ENCODE measurements around the gene ADCY7.

Gene ADCY7

DNA sequence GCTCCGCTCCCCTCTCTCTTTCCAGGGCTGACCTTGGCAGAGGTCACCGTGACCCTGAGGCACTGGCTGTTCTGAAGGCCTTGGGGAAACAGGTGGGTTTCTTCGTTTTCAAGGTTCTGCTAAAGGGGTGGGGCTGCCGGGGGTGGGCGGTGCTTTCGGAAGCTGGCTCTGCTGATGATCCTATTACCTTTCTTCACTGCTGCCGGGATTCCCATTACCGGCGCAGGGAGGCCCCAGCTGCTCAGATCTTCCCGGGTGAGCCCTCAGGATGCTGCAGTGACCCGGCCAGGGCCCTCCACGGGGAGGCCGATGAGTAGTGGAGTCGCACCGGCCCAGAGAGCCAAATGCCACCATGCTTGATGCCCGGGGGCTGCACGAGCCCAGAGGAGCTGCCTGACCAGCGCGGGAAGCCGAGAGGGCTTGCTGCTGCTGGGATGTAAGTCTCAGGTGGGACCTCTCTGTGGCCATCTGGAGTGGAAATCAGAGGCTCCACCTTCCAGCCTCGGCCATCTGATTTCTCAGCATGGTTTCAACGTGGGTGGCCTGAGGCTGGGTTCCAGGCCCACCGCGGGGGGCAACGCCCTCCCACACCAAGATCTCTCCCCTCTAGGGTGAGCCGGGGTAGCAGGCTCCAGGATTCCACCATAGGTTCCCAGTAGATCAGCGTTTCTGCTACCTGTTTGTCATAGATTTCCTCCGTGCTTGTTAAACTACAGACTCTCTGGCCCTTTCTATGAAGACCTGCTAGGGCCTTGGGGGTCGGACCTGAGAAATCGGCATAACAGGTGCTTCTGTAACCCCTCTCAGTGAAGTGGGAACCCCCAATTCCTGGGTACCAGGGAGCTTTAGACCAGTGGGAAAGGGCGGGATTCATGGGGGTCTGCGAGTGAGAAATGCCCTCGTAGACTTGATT, 21.6 kb upstream of the ADCY7 start:
- TF ChIP-seq, protein P1, sequence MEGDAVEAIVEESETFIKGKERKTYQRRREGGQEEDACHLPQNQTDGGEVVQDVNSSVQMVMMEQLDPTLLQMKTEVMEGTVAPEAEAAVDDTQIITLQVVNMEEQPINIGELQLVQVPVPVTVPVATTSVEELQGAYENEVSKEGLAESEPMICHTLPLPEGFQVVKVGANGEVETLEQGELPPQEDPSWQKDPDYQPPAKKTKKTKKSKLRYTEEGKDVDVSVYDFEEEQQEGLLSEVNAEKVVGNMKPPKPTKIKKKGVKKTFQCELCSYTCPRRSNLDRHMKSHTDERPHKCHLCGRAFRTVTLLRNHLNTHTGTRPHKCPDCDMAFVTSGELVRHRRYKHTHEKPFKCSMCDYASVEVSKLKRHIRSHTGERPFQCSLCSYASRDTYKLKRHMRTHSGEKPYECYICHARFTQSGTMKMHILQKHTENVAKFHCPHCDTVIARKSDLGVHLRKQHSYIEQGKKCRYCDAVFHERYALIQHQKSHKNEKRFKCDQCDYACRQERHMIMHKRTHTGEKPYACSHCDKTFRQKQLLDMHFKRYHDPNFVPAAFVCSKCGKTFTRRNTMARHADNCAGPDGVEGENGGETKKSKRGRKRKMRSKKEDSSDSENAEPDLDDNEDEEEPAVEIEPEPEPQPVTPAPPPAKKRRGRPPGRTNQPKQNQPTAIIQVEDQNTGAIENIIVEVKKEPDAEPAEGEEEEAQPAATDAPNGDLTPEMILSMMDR (IDR thresholded peaks at IDR 0.05; ENCODE audit: low read depth, low read length, missing control alignments) = no peak
- DNase-seq (ENCODE audit: extremely low read depth, low read depth) = no peak
- no peak overlapping the region for H3K4me3 ChIP-seq (replicated peaks; ENCODE audit: low read depth, low read length)

DNA sequence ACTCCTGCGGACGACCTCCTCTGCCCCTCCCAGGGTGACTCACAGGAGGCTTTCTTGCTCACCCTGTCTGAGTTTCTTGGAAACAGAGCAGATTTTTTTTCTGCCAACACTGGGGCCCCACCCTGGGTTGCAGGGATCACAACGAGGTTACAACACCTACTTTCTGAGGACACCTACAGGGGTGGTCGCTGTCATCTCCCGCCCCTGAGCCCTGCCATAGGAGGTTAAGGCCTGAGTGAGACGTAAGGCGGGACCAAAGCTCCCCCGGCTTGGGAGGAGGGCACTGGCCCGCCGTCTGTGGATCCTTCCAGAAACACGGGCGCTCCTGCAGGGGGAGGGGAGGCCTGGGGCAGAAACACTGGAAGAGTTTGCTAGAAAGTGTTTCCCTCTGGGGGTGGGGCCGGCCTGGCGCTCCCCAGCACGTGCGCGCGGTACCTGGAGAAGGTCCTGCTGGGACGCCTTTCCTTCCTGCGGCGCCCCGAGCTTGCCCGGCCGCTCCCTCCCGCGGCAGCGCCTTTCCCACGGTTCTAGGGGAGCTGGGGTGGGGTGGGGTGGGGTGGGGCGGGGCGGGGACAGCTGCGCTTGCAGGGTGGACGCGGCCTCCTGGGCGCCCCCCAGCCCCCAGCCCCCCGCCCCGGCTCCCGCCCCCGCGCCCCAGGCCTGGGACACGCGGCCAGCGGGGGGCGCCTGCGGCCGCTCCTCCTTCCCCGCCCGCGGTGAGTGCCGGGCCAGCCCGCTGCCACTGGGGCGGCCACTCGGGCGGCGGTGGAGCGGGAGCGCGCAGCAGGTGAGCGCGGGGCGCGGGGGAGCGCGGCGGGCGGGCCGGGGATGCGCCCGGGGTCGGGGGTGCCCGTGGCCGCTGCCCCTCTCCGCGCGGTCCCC, 20.7 kb upstream of the ADCY7 start:
- H3K4me3 ChIP-seq (replicated peaks; ENCODE audit: low read depth, low read length) = peak overlapping the region; percentile 52
- TF ChIP-seq, protein P1 (IDR thresholded peaks at IDR 0.05; ENCODE audit: low read depth, low read length, missing control alignments) = no peak
- DNase-seq (ENCODE audit: extremely low read depth, low read depth) = no peak

DNA sequence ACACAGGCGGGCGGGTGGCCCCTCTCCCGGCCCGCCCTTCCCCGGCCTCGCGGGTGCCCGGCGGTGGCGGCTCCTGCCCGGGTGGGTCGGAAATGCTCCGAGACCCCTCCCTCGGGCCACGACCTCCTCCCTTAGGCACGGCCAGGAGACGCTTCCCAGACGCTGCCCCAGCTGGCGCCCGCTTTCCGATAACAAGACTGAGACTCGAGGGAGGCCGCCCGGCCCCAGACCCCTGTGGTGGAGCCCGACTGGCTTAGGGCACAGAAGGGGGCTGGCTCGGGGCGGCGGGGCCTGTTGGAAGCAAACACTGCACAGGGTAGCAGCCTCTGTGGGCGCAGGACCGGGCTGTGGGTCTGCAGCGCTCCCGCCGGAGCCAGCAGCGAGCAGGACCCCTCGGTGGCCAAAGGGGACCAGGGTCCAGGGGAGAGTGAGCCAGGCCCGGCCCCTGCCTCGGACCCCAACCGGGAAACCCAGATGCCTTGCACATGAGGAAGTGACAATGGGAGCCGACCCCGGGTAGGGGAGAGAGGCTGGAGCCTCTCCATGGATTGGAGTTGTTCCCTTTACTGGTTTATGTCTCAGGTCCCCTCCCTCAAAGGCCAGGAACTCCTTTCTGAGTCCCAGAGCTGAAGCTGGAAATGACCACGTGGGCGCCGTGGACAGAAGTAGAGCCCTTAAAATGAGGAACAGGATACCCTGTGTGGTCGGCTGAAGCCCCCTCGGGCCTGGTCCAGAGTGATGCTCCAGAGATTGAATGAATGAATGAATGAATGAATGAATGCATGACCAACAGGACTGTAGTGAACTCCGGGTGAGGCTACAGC, 19.8 kb upstream of the ADCY7 start:
- TF ChIP-seq, protein P1 (IDR thresholded peaks at IDR 0.05; ENCODE audit: low read depth, low read length, missing control alignments) = no peak
- DNase-seq (ENCODE audit: extremely low read depth, low read depth) = no peak
- peak overlapping the region; percentile 52 for H3K4me3 ChIP-seq (replicated peaks; ENCODE audit: low read depth, low read length)

DNA sequence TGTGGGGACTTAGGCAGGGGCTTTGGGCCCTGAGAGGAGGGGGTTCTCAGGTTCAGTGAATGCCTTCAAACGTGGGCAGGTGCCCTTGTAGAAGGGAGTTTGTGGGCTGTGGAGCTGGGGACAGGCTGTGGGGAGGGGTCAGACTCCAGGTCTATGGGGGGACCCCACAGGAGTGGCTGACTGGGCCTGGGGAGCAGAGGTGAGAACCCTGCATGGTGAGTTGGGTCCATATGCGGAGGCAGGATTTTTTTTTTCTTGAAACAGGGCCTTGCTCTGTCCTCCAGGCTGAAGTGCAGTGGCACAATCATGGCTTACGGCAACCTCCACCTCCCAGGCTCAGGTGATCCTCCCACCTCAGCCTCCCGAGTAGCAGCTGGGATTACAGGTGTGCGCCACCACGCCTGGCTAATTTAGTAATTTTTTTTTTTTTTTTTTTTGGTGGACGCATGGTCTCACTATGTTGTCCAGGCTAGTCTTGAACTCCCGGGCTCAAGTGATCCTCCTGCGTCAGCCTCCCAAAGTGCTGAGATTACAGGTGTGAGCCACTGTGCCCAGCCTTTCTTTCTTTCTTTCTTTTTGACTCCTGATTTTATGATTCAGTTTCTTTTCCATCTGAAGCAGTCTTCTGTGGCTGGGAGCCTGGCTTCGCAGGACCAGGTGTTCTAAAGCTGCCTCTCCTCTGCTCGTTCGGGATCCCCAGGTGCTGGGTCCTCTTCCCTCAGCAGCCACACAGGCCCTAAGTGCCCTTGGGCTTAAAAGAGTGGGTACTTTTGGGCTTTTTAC, 19.0 kb upstream of the ADCY7 start:
- no peak for DNase-seq (ENCODE audit: extremely low read depth, low read depth)
- TF ChIP-seq, protein P1 (IDR thresholded peaks at IDR 0.05; ENCODE audit: low read depth, low read length, missing control alignments) = no peak
- H3K4me3 ChIP-seq (replicated peaks; ENCODE audit: low read depth, low read length) = no peak overlapping the region

DNA sequence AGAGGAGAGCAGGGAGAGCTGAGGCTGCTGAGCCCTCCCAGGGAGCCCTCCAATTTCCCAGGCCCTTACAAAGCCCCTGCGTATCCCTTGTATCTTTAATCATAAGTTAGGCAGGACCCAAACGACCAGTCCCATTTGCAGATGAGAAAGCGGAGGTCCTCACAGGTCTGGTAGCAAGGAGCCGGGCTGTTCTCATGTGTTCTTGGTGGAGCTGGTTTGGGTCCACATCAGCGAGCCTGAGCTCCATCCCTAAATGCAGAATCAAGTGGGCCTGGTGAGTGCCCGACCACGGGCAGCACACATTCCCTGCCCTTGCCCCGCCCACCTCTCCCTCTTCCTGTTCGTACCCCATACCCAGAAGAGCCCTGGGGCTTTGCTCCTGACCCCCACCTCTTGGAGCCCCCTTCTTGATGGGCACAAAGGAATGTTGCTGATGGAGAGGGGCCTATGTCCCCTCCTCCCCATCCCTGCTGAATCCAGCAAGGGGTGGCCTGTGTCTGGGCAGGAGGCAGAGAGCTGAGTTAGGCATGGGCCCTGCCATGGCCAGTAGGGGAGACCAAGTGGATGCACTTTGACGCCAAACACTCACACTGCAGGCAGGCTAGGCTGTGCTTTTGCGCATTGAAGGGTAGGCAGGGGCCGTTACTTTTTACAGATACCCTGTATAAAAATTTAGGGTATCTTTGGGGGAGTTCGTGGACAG, 18.3 kb upstream of the ADCY7 start:
- TF ChIP-seq, protein P1 (IDR thresholded peaks at IDR 0.05; ENCODE audit: low read depth, low read length, missing control alignments) = no peak
- DNase-seq (ENCODE audit: extremely low read depth, low read depth) = no peak
- H3K4me3 ChIP-seq (replicated peaks; ENCODE audit: low read depth, low read length) = no peak overlapping the region
